Measurements from ENCODE around the gene NRXN3.
"Not testable (repeated sequence)": the region's sequence is repeated elsewhere in the genome, so short reads cannot be mapped to it uniquely, and the experiment has no call there.

NRXN3 gene

GRCh38 chr14:79074510-79074909 is 904.3 kb downstream of the NRXN3 start:
- no peak for DNase-seq (ENCODE audit: low read depth)

- DNase-seq (ENCODE audit: low read depth), result no peak
Observed at GRCh38 chr14:79076428-79076827, 906.3 kb downstream of the NRXN3 start.

GRCh38 chr14:79077096-79077495 is 906.9 kb downstream of the NRXN3 start:
- no peak for DNase-seq (ENCODE audit: low read depth)

- DNase-seq (ENCODE audit: low read depth), result no peak
Observed at GRCh38 chr14:79080040-79080439, 909.9 kb downstream of the NRXN3 start.

- no peak for DNase-seq (ENCODE audit: low read depth)
Observed at GRCh38 chr14:79082883-79083282, 912.7 kb downstream of the NRXN3 start.

GRCh38 chr14:79083356-79083755 is 913.2 kb downstream of the NRXN3 start:
- no peak for DNase-seq (ENCODE audit: low read depth)

GRCh38 chr14:79084861-79085260 is 914.7 kb downstream of the NRXN3 start:
- no peak for DNase-seq (ENCODE audit: low read depth)

- DNase-seq (ENCODE audit: low read depth), result no peak
Observed at GRCh38 chr14:79089576-79089975, 919.4 kb downstream of the NRXN3 start.

- DNase-seq (ENCODE audit: low read depth), result no peak
Observed at GRCh38 chr14:79090641-79091180, 920.5 kb downstream of the NRXN3 start.

GRCh38 chr14:79091381-79091963 is 921.3 kb downstream of the NRXN3 start:
- DNase-seq (ENCODE audit: low read depth), result no peak

- DNase-seq (ENCODE audit: low read depth), result no peak
Observed at GRCh38 chr14:79093531-79093930, 923.4 kb downstream of the NRXN3 start.

- no peak for DNase-seq (ENCODE audit: low read depth)
Observed at GRCh38 chr14:79094951-79095350, 924.8 kb downstream of the NRXN3 start.

- DNase-seq (ENCODE audit: low read depth), result no peak
Observed at GRCh38 chr14:79096811-79097210, 926.6 kb downstream of the NRXN3 start.

GRCh38 chr14:79098324-79098723 is 928.2 kb downstream of the NRXN3 start:
- DNase-seq (ENCODE audit: low read depth), result no peak

- DNase-seq (ENCODE audit: low read depth), result no peak
Observed at GRCh38 chr14:79100578-79100977, 930.4 kb downstream of the NRXN3 start.

GRCh38 chr14:79101388-79101787 is 931.2 kb downstream of the NRXN3 start:
- no peak for DNase-seq (ENCODE audit: low read depth)

- no peak for DNase-seq (ENCODE audit: low read depth)
Observed at GRCh38 chr14:79103764-79104163, 933.6 kb downstream of the NRXN3 start.

GRCh38 chr14:79110564-79110963 is 940.4 kb downstream of the NRXN3 start:
- DNase-seq (ENCODE audit: low read depth), result not testable (repeated sequence)

GRCh38 chr14:79111987-79112501 is 941.9 kb downstream of the NRXN3 start:
- DNase-seq (ENCODE audit: low read depth), result no peak

- no peak for DNase-seq (ENCODE audit: low read depth)
Observed at GRCh38 chr14:79117561-79117960, 947.4 kb downstream of the NRXN3 start.

- DNase-seq (ENCODE audit: low read depth), result no peak
Observed at GRCh38 chr14:79118291-79118690, 948.1 kb downstream of the NRXN3 start.

GRCh38 chr14:79134361-79134760 is 964.2 kb downstream of the NRXN3 start:
- DNase-seq (ENCODE audit: low read depth), result no peak

GRCh38 chr14:79136071-79137044 is 966.2 kb downstream of the NRXN3 start:
- no peak for DNase-seq (ENCODE audit: low read depth)

All from stimulated activated CD8-positive, alpha-beta memory T cell treated with anti-CD3 and anti-CD28 coated beads, Interleukin-15, amount 100 ng/mL, for 24 hours (primary cell).